Activated T-helper 1 cell treated with anti-CD3 and anti-CD28 coated beads, Interleukin-2, amount 50 U/mL, for 16 hours (primary cell): Measurements from ENCODE around the gene LMNA.
"Not testable (repeated sequence)": the region's sequence is repeated elsewhere in the genome, so short reads cannot be mapped to it uniquely, and the experiment has no call there.

ENCODE experiments used
- DNase-seq, 2 donors: peaks; one replicate each; pipeline ENCODE4 v3.0.0-alpha.2; 2020; ENCODE audit warnings: low read depth in 1 of 2, low spot score in 1 of 2

Gene LMNA

DNA sequence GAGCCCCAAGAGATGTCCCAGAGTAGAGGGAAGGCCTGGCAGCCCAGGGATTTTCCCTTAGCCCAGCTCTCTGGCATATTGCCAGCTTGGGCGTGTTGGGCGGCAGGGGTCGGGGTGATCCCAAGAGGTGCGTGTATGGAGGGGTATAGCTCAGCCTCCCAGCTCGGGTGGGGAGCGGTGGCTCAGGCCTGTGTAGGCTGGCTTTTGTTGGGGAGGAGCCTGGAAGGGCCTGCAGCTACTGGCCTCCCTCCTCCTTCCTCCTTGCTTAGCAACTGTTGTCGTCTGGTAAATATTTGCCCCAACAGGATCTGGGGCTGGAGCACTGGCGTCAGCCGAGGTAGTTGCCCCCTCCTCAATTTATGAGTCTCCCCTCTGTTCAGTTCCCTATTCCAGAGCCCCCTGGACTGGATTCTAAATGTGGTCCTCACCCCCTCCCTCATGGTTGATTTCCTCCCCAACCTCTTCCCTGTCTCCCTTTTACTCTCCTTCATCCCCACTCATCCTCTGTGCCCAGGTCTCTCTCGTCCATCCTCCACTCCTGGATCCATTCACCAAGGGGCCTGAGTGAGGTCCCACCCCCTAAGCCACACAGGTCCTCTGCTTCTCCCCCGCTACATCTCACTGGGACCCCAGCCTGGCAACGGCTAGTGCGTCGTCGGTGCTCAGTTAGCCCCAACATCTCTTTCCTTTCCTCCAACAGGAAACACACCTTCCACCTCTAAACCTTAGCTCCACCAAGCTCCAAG is 10.3 kb upstream of the LMNA start:
- peak in 1 of 2 donors; percentile 50 for DNase-seq

DNA sequence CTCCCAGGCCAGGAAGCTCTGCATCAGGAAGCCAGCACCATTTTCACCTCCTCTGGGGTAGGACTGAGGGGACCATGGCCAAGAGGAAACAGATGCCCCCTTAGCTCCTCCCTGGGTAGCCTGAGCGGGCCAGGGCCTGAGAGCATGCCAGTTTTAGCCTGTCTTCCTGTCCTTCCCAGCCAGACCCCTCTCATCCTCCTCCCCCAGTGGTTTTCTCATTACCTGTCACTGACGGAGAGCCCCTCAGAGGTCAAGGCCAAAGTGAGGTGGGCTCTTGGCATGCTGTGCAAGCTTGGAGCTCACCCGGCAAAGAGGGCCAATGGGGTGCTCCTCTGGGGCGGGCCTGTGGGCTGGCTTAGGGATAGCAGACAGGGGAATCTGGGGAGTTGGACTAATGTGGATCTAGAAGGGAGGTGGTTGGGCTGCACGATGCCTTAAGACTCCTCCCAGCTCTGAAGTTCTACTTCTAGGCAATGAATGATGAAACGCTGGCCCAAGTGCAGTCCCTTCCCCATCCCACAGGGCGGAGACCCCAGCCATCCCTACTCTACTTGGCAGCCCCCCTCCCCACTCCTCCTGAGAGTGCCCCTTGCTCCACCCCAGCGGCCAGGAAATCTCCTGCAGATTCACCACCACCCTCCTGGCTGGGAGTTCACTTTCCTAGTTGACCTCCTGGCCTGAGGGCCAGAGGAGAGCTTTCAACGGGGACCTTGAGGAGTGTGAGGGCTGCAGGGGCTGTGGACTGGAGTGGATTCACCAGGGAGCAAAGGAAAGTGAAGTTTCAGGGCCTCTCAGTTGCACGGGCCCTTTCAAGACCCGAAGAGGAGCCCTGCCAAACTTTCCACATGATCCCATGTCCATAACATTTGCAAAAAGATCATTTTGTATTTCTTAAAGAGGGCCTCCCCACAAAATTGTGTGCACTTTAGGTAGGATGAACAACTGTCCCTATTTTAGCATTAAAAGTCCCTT is 9.4 kb upstream of the LMNA start:
- DNase-seq = no peak

DNA sequence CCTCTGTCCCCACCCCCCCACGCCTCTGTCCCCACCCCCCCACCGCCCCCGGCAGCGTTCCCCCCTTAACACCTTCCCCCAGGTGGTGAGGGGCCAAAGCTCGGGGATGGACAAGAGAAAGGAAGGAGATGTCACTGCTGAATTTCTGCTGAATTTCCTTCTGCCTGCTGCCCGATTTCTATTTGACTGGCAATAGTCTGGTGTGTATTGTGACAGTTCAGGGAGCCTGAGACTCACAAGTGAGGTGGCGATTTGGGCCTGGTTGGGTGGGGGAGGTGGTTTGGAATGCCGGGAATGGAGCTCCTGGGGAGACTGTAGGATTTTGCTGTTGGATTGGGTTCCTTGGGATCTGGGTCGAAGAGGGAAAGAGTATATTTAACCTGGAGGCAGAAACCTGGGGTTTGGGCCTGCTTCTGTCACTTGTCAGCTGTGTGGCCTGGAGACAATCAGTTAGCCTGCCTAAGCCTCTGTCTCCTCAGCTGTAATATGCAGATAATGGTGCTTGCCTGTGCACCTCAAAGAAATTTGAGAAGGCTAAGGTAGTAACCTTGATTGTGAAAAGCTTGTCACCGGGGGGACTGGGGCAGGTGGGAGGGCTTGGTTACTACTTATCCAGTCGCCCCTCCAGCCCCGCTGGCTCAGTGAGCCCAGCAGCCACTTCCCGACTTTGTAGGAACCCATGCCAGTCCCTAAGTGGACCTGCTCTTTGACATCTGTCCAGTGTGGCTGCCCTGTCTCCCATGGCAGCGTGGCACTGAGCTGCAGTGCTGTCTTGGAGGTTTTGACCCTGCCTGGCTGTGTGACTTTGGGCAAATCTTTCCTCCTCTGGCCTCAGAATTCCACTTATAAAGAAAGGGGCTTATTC is 7.7 kb upstream of the LMNA start:
- DNase-seq = no peak

DNA sequence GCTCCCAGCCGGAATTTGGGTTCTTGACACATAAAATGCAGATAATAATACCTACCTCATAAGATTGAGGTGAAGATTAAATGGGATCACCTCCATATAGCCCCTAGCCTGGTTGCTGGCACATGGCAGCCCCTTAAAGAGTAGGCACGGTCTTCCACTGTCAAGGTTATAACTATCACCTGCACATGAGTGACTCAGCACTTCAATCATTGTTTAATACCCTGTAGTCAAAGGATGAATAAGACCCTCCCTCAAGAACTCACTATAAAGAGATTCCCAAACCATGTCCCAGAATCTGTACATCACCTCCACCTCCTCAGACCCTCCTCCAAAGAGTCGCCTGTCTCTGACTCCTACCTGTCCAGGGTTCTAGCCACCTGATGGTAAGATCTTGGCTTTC is 6.5 kb upstream of the LMNA start:
- DNase-seq = no peak

DNA sequence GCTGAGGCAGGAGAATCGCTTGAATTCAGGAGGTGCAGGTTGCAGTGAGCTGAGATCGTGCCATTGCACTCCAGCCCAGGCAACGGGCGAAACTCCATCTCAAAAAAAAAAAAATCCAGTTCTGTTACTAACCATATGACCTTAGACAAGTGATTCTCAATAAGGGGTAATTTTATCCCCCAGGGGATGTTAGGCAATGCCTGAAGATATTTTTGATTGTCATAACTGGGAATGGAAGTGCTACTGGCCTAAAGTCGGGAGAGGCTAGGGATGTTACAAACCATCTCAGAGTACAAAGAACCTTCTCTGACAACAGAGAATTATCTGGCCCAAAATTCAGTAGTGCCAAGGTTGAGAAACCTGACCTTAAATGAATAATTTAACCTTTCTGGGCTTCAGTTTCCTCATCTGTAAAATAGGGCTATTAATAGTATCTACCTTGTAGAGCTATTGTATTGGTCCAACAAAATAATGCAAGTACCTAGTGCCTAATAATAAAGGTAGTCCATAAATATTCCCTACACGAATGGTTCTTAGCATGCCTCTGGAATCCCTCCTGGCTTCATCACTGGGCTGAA is 5.8 kb upstream of the LMNA start:
- DNase-seq = no peak

DNA sequence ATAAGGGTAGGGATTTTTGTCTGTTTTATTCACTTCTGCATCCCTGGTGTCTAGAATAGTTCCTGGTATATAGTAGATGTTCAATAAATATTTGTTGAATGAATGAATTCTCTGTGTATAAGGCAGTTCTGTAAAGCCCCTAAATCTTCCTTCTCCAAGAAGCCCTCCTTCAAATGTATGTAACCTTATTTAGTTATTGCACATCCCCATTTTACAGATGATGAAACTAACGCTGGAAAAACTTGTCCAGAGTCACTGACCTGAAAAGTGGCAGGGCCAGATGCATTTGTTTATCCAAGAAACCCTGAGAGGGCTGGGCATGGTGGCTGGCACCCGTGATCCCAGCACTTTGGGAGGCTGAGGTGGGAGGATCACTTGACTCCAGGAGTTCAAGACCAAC is 4.3 kb upstream of the LMNA start:
- no peak for DNase-seq

DNA sequence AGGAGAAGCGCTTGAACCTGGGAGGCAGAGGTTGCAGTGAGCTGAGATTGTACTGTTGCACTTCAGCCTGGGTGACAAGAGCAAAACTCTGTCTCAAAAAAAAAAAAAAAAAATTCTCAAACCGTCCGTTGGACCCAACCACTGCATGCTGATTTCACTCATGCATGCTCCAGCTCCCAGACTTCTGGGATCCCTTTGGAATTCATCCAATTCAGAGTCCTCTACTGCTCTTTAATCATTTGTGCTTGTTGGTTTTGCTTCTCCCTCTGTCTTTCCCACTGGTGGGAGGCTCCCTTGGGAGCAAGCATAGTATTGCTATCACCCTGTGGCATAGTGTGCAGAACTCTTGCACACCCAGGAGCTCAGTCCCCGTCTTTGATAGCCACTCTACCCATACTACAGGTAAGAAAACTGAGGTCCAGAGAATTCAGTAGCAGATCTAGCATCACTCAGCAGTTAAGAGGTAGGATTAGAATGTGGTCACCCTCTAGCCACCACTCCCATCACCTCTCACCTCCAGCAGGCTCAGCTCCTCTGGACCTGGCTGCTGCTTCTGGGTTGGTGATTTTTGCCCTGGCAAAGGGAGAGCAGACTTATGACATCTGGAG is 3.1 kb upstream of the LMNA start:
- no peak for DNase-seq

DNA sequence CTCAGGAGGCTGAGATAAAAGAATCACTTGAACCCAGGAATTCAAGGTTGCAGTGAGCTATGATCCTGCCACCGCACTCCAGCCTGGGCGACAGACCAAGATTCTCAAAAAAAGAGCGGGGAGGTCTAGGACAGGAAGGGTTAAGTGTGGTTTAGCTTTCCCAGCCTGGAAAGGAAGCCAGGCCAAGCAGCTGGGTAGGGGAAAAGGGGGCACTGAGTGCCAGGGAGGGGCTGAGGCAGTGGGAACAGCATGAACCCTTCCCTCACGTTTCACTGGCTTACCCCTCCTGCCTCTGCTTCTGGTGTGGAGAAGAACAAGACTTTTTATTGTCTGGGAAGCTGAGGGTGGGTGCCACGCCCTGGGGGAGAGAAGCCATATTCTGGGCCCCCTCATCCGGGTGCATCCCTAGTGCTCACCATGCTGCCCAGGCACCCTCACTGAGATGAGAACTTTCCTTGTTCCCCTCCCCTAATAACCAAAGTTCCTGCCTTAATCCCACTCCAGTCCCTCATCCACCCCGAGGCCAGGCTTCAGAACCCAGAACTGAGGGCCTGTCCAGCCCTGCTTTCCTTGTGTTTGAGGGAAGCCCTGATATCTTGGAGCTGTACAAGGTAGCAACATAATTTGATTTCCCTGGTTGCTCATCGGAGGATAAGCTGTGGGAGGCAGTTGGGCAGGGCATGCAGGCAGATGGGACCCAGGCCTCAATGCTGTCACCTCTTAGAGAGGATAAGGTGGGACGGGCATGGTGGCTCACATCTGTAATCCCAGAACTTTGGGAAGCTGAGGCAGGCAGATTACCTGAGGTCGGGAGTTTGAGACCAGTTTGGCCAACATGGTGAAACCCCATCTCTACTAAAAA is 2.0 kb upstream of the LMNA start:
- no peak for DNase-seq

DNA sequence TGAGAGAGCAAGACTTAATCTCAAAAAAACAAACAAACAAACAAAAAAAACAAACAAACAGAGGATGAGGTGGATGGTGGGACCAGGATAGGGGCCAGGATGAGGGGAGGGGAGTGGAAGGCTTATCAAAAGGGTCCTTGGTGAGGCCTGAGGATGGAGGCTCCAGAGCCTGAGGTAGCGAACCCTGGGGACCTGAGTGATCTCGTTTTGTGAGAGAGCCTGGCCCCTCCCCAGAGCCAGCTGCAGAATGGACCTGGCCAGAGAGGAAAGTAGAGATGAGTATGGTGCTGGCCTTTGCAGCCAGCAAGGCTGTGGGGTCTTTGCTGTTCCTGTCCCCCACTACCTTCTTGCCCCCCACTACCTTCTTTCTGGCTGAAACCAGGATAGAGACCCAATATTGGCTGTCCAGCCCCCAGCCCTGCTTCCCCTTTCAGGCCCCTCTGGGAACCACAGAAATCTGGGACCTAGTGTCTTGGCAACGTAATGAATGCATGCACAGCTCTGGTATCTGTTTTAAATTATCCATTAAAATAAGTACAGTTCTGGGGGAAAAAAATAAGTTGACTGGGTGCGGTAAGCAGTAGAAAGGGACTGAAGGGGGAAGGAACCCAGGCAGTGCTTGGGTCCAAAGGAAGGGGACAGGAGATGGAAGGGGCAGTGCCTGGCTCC is 1.1 kb upstream of the LMNA start:
- DNase-seq = no peak

DNA sequence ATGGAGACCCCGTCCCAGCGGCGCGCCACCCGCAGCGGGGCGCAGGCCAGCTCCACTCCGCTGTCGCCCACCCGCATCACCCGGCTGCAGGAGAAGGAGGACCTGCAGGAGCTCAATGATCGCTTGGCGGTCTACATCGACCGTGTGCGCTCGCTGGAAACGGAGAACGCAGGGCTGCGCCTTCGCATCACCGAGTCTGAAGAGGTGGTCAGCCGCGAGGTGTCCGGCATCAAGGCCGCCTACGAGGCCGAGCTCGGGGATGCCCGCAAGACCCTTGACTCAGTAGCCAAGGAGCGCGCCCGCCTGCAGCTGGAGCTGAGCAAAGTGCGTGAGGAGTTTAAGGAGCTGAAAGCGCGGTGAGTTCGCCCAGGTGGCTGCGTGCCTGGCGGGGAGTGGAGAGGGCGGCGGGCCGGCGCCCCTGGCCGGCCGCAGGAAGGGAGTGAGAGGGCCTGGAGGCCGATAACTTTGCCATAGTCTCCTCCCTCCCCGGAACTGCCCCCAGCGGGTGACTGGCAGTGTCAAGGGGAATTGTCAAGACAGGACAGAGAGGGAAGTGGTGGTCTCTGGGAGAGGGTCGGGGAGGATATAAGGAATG is 505 bp downstream of the LMNA start:
- DNase-seq = no peak

DNA sequence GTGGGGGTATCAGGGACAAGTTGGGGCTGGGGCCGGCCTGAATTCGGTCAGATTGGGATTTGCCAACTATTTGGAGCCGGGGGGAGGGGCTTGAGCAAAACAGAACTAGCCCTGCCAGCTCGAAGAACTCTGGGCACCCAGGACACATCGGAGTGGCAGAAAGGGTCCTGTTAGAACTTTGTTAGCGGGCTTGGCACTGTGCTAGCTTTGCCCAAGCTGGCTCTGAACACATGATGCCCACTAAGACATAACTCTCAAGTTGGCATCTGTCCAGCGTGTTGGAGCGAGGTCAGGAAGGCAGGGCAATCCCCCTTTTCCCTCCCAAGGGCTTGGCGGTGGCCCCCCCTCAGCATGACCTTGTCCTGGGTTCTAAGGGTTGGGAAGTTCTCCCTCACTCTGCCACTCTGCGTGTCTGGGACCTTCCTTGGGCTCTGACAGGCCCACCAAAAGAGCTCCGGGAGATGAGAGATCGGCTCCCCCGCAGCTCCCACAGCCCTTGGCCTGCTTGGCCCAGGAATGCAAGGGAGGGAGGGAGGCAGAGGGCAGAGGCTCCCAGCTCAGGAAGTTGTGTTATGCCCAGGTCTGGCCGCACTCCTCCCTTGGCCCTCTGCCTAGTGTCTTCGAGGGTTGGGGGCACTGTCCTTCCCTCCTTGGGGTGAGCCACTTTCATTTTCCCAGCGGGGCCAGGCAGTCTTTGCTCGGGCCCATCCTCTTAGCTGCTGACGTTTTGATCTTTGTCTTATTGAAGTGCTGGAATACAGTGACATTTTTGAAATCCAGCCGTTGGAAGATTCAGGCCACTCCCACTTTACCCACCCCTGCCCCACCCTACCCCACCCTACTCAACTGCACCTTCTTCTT is 1.2 kb downstream of the LMNA start:
- no peak for DNase-seq

DNA sequence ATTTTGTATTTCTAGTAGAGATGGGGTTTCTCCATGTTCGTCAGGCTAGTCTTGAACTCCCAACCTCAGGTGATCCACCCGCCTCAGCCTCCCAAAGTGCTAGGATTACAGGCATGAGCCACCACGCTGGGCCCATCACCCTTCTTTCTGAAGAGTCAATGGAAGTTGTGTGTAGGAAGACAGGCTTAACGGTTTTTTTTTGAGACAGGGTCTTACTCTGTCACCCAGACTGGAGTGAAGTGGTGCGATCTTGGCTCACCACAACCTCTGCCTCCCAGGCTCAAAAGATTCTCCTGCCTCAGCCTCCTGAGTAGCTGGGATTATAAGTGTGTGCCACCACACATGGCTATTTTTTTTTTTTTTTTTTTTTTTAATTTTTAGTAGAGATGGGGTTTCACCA is 2.2 kb downstream of the LMNA start:
- DNase-seq = not testable (repeated sequence)

DNA sequence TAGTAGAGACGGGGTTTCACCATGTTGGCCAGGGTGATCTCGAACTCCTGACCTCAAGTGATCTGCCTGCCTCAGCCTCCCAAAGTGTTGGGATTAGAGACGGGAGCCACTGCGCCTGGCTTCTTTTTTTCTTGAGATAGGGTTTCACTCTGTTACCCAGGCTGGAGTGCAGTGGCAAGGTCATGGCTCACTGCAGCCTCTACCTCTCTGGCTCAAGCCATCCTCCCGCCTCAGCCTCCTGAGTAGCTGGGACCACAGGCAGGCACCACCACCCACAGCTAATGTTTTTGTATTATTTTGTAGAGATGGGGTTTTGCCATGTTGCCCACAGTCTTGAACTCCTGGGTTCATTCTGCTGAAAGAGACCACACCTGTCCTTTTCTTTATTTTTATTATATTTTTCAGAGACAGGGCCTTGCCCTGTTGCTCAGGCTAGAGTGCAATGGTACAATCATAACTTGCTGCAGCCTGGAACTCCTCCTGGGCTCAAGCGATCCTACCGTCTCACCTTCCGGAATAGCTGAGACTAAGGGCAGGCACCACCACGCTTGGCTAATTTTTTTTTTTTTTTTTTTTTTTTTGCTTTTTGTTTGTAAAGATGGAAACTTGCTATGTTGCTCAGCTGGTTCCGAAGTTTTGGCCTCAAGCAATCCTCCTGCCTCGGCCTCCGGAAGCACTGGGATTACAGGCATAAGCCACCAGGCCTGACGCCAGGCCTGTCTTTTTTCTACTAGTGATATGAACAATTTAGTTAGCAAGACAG is 3.1 kb downstream of the LMNA start:
- no peak for DNase-seq

DNA sequence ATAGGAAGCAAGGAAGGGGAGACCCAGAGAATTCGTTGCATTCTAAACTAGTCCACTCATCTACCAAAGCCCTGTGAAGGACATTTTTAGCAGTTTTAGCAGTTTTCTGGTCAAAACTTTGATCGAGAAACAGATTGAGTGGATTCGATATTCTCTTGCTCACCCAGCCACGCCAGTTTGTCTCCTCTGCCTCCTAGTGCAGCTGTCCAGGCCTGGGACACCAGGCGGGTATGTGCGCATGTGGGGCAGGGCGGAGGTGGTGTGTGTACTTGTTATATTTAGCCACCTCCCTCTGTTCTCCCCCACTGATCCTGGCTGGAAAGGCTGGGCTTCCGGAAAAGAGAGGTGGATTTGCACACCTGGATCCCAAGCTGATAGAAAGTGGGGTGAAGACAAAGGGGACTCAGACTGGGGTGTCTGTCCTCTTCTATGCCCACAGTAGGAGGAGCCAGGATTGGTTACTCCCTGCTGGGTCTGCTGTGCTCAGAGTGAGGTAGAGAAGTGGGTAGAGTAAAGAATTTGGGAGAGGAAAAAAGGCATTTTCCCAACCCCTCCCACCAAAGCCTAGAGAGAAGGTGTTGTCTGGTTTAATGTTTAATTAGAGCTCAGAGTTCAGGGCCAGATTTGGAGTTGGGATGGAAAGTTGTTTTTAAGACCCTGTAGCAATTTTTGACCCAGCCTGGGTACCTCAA is 3.8 kb downstream of the LMNA start:
- DNase-seq = no peak

DNA sequence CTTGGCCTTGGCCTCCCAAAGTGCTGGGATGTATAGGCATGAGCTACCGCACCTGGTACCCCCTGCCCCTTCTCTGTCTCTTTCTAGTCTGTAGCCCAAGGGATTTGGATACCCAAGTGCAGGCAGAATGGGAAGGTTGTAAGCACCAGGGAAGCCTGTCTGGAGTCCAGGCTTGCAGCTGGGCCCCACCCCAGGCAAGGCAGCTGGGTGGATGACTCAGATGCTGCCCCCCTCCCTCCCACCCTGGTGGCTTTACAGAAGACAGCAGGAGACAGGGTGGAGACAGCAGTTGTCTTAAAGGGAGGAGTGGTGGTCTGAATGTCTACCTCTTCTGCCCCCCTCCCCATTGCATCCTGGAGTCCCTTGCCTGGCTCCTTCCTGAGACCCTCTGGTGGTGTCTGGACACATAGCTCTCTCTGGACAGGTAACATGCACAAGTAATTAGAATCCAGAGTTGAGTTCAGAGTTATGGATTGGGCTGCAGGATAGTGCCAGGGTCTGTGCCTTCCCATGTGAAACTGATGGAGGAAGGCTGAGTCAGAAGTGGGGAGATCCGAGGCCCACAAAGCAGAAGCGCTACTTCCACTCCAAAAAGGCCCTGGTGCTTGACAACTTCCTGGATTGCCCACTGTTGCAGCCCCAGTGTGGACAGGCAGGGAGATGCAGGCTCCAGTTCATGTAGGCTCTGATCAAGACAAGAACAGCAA is 5.1 kb downstream of the LMNA start:
- DNase-seq = no peak

DNA sequence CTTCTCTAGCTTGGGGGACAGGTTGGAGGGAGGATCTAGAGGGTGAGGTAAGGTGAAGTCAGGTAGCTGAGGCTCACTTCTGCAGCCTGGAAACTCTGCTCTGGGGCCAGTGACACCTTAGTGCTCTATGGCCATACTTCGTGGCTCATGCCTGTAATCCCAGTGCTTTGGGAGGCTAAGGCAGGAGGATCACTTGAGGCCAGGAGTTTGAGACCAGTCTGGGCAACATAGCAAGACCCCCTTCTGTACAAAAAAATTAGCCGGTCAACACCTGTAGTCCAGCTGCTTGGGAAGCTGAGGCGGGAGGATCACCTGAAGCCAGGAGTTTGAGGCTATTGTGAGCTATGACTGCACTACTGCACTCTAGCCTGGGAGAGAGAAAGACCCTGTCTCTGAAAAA is 5.8 kb downstream of the LMNA start:
- DNase-seq = no peak
